ENCODE data around the gene ROBO1.
"Not testable (repeated sequence)": the region's sequence is repeated elsewhere in the genome, so short reads cannot be mapped to it uniquely, and the experiment has no call there.

ROBO1 gene

DNA sequence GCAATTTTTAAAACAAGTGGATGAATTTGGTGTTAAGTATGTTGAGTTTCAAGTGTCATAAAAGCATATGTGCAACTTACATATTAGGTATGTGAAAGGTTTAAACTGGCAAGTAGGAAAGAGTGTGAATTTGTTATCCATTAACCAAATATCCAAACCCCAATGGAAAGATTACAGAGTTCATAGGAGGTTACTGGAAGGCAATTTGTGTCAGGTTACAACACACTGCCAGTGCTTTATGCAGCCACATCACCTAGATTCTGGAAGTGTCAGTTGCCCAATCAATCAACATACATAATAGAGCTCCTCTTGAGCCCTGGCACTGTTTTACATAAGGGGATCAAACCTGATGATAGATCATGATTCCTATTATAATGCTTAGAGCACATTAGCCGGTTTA lies 261.0 kb downstream of the ROBO1 start:
- no peak overlapping the region for H3K4me2 ChIP-seq
- H4K20me1 ChIP-seq (ENCODE audit: insufficient read depth): no peaks in the 10 kb centered on the region
- H3K4me3 ChIP-seq (IDR thresholded peaks at IDR 0.05; ENCODE audit: insufficient read depth, low read depth, low read length): no peak overlapping the region
- H3K27ac ChIP-seq: no peak overlapping the region
- H3K79me2 ChIP-seq (ENCODE audit: insufficient read depth, low read depth): no peaks in the 10 kb centered on the region
- no peaks in the 10 kb centered on the region for H3K4me1 ChIP-seq (ENCODE audit: low read depth, poor library complexity, severe bottlenecking)
- no peak overlapping the region for H2AFZ ChIP-seq (ENCODE audit: low read depth)
- no peak overlapping the region for H3K9ac ChIP-seq
- H3K27me3 ChIP-seq (ENCODE audit: insufficient read depth, low read depth): no peaks in the 10 kb centered on the region
- TF ChIP-seq, protein P1, sequence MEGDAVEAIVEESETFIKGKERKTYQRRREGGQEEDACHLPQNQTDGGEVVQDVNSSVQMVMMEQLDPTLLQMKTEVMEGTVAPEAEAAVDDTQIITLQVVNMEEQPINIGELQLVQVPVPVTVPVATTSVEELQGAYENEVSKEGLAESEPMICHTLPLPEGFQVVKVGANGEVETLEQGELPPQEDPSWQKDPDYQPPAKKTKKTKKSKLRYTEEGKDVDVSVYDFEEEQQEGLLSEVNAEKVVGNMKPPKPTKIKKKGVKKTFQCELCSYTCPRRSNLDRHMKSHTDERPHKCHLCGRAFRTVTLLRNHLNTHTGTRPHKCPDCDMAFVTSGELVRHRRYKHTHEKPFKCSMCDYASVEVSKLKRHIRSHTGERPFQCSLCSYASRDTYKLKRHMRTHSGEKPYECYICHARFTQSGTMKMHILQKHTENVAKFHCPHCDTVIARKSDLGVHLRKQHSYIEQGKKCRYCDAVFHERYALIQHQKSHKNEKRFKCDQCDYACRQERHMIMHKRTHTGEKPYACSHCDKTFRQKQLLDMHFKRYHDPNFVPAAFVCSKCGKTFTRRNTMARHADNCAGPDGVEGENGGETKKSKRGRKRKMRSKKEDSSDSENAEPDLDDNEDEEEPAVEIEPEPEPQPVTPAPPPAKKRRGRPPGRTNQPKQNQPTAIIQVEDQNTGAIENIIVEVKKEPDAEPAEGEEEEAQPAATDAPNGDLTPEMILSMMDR (conservative IDR thresholded peaks at IDR 0.05; ENCODE audit: low read depth, low read length): no peak
- H3K36me3 ChIP-seq (ENCODE audit: insufficient read depth): no peaks in the 10 kb centered on the region

DNA sequence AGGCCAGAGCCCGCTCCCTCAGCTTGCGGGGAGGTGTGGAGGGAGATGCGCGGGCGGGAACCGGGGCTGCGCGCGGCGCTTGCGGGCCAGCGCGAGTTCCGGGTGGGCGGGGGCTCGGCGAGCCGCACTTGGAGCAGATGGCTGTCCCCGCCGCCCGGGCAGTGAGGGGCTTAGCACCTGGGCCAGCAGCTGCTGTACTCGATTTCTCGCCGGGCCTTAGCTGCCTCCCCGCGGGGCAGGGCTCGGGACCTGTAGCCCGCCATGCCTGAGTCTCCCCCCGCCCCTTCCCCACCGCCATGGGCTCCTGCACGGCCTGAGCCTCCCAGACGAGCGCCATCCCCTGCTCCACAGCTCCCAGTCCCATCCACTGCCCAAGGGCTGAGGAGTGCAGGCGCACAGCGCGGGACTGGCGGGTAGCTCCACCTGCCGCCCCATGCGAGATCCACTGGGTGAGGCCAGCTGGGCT lies 265.5 kb downstream of the ROBO1 start:
- not testable (repeated sequence) for H3K27ac ChIP-seq; H3K4me1 ChIP-seq (ENCODE audit: low read depth, poor library complexity, severe bottlenecking); H2AFZ ChIP-seq (ENCODE audit: low read depth); H3K79me2 ChIP-seq (ENCODE audit: insufficient read depth, low read depth); H4K20me1 ChIP-seq (ENCODE audit: insufficient read depth); H3K4me3 ChIP-seq (IDR thresholded peaks at IDR 0.05; ENCODE audit: insufficient read depth, low read depth, low read length); H3K36me3 ChIP-seq (ENCODE audit: insufficient read depth); H3K27me3 ChIP-seq (ENCODE audit: insufficient read depth, low read depth); H3K9ac ChIP-seq; H3K4me2 ChIP-seq

DNA sequence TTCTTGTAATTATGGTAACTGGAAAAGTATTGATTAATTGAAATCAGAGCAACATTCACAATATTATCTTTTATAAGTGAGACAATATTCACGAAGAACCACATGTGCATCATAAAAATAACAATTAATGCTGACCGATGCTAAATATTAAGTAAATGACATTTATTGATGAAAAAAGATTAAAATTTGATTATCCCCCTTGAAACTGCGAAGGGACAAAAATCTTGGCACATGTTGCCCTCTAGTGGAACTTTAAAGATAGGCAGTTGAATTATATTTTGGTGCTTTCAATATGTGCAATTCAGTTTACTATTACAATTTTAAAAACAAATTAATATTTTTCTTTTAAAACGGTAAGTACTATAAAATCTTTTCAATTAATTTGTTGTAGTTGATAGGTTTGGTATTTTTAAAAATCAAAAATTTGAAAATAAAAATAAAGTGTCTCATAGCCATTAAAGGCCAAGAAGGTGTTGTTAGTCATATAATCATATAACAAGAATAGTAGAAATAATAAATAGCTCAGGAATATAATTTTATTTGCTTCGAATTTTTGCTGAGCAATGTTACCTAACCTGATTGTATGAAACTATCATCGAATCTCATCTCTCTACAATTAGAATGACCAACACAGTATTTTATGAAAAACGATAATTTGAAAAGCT lies 270.2 kb downstream of the ROBO1 start:
- Histone ChIP-seq H3K27ac (no peak overlapping the region), H3K4me3 (IDR thresholded peaks at IDR 0.05; ENCODE audit: insufficient read depth, low read depth, low read length) (no peak overlapping the region), H3K27me3 (ENCODE audit: insufficient read depth, low read depth) (no peaks in the 10 kb centered on the region), H3K9ac (no peak overlapping the region), H4K20me1 (ENCODE audit: insufficient read depth) (no peaks in the 10 kb centered on the region), H3K36me3 (ENCODE audit: insufficient read depth) (no peaks in the 10 kb centered on the region), H3K4me2 (no peak overlapping the region), H2AFZ (ENCODE audit: low read depth) (no peak overlapping the region), H3K79me2 (ENCODE audit: insufficient read depth, low read depth) (no peaks in the 10 kb centered on the region), H3K4me1 (ENCODE audit: low read depth, poor library complexity, severe bottlenecking) (no peaks in the 10 kb centered on the region)
- TF ChIP-seq, protein P1 (conservative IDR thresholded peaks at IDR 0.05; ENCODE audit: low read depth, low read length): peak; percentile 66

DNA sequence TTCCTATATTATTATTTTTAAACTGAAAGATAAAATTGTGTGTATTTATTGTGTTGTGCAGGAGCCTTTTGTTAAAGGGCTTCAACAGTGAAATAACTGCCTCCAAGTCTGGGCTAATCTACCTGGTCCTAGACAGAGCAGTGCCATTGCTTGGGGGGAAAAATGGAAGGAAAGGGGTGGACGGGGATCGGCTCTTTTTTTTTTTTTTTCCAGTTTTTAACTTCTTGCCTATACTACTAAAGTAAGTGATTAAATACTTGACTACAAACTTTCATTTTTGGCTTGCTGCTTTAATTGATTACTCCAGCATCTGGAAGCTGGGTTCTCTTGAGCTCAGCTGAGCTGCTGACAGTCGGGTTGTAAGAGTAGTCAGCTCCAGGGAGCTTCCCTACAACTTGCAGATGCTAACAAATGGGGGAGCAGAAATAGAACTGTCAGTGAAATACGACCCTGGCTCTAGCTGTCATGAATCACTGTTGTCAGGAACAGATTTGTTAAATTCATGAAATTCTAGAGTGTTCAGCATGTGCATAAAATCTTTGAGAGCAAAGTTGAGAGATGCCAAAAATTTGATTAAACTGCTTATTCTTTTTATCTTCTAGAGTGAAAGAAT lies 276.7 kb downstream of the ROBO1 start:
- Histone ChIP-seq H3K4me1 (ENCODE audit: low read depth, poor library complexity, severe bottlenecking) (no peaks in the 10 kb centered on the region), H3K79me2 (ENCODE audit: insufficient read depth, low read depth) (no peaks in the 10 kb centered on the region), H4K20me1 (ENCODE audit: insufficient read depth) (no peaks in the 10 kb centered on the region), H3K4me3 (IDR thresholded peaks at IDR 0.05; ENCODE audit: insufficient read depth, low read depth, low read length) (no peak overlapping the region), H2AFZ (ENCODE audit: low read depth) (no peak overlapping the region), H3K36me3 (ENCODE audit: insufficient read depth) (no peaks in the 10 kb centered on the region), H3K27me3 (ENCODE audit: insufficient read depth, low read depth) (no peaks in the 10 kb centered on the region), H3K9ac (no peak overlapping the region), H3K4me2 (no peak overlapping the region), H3K27ac (no peak overlapping the region)
- TF ChIP-seq, protein P1 (conservative IDR thresholded peaks at IDR 0.05; ENCODE audit: low read depth, low read length): no peak
